HG03521 (cell line): ENCODE measurements around the gene MAPK7.

Source experiments
- ATAC-seq: cut with Tn5 transposase; IDR thresholded peaks from one replicate; pipeline ENCODE4 v1.9.1; 2021; ENCODE audit warnings: mild to moderate bottlenecking, moderate library complexity; ENCODE audit not compliant: unreplicated experiment

The MAPK7 gene

DNA sequence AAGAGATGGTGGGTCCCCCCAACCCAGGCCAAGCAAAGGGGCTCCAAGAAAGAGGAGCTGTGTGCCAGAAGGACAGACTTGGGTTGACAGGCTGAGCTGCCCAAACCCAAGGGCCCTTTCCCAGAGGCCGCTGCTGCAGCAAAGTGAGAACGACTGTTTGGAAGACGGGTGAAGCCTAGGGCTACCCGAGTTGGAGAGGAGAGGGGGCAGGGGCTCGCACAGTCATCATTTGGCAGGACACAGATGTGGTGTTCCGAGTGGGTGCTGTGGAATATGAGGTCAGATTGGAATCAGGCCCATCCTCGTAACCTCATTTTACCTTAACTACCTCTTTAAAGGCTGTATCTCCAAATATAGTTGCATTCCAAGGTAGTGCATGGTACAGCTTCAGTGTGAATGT lies 14.0 kb downstream of the MAPK7 start:
- ATAC-seq: no peak

GRCh38 chr17:19397556-19398041 lies 19.3 kb downstream of the MAPK7 start:
- no peak for ATAC-seq

GRCh38 chr17:19398301-19399181 lies 20.2 kb downstream of the MAPK7 start:
- ATAC-seq: no peak

DNA sequence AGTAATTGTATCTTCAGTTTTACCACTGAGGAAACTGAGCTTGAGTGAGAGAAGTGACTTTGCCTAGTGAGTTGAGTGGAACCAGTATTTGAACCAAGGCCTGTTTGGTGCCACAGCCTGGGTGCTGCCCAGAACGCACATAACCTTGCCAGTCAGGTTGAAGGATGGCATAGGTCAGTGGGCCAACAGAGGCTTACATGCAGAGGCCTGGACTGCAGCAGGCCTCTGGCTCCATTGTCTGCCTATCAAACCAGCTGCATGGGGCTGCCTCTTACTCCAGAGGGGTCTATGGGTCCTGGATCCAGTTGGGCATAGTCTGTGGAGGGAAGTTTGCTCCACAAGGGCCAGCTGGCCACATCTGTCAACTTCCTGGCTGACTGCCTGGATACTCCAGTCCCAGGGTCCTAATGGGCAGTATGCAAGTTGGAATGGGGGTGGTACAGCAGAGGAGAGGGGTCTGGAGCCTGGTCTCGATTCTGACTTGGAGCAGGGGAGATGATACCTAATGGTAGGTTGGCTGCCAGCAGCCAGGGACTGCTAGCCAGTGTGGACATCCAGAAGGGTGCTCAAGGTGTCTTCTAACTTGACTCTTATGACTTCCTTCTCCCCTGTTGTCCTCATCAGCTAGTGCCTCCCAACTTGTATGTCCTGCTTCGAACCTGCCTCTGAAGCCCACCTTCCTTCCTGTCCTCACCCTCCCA lies 21.6 kb downstream of the MAPK7 start:
- ATAC-seq: no peak

DNA sequence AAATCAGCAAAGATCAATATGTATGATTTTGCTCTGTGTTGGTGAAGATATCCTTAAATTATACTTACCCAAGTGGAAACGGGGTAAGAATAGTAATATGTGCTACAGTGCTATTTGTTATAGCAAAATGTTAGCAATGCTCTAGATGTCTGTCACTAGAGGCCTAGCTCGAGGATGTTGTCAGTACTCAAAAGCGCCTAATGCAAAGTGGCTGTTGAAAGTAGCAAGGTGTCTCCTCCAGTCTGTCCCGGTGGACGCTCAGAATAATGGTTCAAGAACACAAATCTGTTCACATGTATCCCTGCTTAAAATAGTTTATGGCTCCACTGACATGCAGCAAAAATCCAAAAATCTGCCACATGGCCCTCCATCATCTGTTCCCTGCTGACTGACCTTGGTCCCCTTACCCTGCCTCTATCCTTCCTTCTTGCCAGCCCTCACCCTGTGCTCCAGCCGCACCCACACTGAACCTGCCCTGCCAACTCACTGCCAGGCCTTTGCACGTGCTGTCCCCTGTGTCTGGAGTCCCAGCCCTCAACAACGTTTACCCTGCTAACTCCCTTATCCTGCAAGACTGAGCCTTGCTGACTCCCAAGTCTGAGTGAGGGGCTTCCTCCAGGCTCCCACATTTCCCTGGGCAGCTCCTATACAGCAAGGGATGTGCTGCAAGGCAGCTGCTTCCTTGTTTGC lies 23.2 kb downstream of the MAPK7 start:
- no peak for ATAC-seq

- no peak for ATAC-seq
Observed at GRCh38 chr17:19402171-19402570, 23.9 kb downstream of the MAPK7 start.

GRCh38 chr17:19403021-19403420 lies 24.7 kb downstream of the MAPK7 start:
- no peak for ATAC-seq

DNA sequence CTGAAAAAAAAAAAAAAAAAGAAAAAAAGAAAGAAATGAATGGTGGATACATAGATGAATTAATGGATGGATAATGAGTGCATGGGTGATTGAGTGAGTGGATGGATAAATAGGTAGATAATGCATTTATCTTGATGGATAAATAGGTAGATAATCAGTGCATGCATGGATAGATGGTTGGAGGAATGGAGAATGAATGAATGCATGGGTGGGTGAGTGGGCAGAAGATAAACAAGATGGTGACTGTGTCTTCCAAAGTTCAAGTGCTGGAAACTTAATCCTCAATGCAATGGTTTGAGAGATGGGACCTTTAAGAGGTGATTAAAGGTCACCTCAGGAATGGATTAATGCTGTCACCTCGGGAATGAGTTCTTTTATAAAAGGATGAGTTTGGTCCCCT lies 26.0 kb downstream of the MAPK7 start:
- no peak for ATAC-seq

GRCh38 chr17:19405114-19405513 lies 26.8 kb downstream of the MAPK7 start:
- no peak for ATAC-seq

- no peak for ATAC-seq
Observed at GRCh38 chr17:19407601-19408345, 29.5 kb downstream of the MAPK7 start.

GRCh38 chr17:19408346-19408710 lies 30.0 kb downstream of the MAPK7 start:
- ATAC-seq: no peak

- ATAC-seq: no peak
Observed at GRCh38 chr17:19409066-19409465, 30.8 kb downstream of the MAPK7 start.

DNA sequence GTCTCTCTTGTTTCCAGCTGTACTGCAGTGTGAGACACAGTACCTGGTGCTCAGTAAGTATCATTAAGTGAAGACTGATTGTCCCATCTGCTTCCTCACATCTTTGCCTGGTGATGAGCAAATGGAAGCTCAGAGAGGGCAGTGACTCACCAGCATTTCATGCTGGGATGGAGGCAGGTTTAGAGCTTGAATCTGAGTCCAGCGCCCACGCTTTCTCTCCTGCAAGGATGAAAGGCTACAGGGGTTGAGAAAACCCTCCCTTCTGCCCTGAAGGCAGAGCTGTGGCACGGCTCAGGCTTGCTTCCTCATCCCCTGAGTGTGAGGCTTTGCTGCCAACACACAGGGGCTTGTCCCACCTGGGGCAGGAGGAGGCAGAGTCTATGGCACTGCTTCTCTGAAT lies 31.2 kb downstream of the MAPK7 start:
- ATAC-seq: no peak

DNA sequence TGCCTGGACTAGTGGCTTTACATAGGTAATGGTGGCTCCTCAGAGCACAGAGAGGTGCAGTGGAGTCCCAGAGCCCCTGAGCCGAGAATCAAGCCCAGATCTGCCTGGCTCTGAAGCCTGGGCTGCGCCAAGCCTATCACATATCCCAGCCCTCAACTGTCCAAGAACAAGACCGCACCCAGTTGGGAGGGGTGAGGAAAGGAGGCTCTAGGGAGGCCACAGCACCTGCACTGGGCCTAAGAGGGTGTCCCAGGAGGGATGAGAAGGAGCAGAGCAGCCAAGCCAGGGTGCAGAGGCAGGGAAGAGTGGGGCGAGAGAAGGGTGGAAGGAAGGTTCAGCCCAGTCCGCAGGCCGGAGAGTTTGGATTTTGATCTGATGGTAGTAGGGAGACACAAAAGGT lies 31.8 kb downstream of the MAPK7 start:
- no peak for ATAC-seq

DNA sequence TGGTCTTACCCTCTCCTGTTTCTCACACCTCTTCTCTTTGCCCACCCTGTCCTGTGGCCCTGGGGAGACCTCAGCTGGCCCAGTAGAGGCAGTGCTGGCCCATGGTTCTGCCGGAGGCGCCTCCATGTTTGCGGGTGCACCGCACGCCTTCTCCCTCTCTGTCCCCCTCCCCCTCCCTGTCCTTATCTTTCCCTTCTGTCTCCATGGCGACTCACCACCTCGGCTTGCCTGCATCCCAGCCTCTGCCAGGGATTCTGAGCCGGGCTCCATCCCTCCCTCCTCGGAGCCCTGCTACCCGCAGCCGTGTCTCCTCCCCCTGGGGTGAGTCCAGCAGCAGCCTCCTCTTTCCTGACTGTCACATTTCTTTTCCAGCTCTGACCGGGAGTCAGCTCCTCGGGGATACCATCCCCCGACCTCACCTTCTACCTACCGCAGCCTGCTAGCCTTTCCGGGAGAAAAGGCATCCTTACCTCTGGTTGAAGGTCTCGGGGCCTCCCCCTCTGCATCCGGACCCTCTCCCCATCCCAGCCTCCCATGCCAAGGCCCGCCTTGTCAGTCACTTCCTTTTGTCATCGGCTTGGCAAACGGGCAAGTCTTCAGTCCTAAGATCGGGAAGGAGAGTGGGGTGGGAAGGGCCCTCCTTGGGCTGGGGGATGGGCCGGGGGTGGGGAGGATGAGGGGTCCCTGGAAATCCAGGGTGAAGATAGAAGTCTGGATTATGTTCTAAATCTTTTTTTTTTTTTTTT lies 32.8 kb downstream of the MAPK7 start, which contains the start of gene RNF112:
Gene RNF112 (plus strand): TSS at position 358 of the 746 bp plus-strand sequence. CDS start 177 bp downstream, at position 535.
- no peak for ATAC-seq

- ATAC-seq: no peak
Observed at GRCh38 chr17:19411631-19412030, 33.3 kb downstream of the MAPK7 start.

GRCh38 chr17:19412510-19412909 lies 34.2 kb downstream of the MAPK7 start:
- ATAC-seq: no peak

DNA sequence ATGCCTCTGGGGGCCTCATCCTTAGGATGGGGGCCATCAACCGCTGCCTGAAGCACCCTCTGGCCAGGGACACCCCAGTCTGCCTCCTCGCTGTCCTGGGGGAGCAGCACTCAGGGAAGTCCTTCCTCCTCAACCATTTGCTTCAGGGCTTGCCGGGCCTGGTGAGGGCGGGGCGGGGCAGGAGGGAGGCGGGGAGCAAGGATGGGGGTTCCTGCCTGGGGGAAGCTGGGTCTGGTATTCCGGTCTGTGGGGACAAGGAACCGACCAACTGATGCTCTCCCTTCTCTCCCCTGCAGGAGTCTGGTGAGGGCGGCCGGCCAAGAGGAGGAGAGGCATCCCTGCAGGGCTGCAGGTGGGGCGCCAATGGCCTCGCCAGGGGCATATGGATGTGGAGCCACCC lies 34.7 kb downstream of the MAPK7 start:
- ATAC-seq: no peak

DNA sequence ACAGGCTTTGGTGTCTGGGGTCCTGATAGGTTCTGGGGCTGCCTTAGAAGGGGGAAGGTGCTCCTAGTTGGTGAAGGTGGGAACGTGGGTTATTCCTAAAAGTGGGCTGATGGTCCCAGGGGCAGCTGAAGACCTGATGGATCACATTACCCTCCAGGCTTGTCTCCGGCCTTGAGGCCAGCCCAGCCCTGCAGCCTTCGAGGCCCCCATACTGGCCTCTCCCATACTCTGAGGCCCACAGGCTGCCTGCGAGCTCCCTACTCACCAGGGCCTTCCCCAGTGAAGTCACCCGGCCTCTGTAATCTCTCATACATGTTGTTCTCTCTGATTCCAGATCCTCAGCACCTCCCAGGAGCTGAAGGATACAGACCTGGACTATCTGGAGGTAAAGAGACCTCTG lies 35.5 kb downstream of the MAPK7 start:
- ATAC-seq: no peak
